ENCODE data around the gene CDKAL1. TPM values are rescaled to one million over a fixed set of nuclear protein-coding genes. Genes with fewer than 3 reads are reported as not detected.
"Not testable (repeated sequence)": the region's sequence is repeated elsewhere in the genome, so short reads cannot be mapped to it uniquely, and the experiment has no call there.

Gene CDKAL1
- total and polyA plus RNA-seq, 2 of the 13 experiments (the other 11 are each of a cell fraction or from before 2014, with no cell fraction given), result 9.5 to 27.7 TPM

DNA sequence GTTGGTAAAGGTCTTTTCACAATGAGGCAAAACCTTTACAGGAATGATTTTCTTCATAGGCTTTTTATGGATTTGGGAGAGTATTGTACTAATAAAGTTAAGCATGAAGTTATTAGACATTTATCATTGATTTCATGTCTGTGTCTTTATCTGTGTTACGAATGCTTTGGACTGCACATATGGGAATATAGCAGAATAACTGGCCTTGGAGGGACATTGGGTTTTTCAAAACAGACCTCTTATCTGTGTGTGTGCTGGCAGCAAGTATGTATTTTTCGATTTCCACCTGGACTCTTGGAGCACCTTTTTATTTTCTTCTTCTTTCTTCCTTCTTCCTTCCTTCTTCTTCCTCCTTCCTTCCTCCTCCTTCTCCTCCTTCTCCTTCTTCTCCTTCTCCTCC, 74.6 kb downstream of the CDKAL1 start:
- ATAC-seq, result no peak
- Histone ChIP-seq H3K4me2 (ENCODE audit: low read depth, low read length) (no peak overlapping the region), H3K9ac (ENCODE audit: insufficient read depth, low read depth, low read length) (no peak overlapping the region), H4K20me1 (ENCODE audit: insufficient read depth, low read length) (no peaks in the 10 kb centered on the region), H3K27me3 (ENCODE audit: control insufficient read depth in 1 of 2, insufficient read depth in 2 of 2, low read length in 2 of 2) (no peaks in the 10 kb centered on the region), H3K36me3 (replicated peaks in 1 of 2; ENCODE audit: control insufficient read depth in 1 of 2, insufficient read depth in 2 of 2, low read length in 2 of 2) (no peaks in the 10 kb centered on the region), H3K4me3 (replicated peaks in 1 of 3; ENCODE audit: insufficient read depth in 1 of 3, low read depth in 2 of 3, low read length in 3 of 3) (no peak overlapping the region), H3K4me1 (ENCODE audit: insufficient read depth, low read length) (no peaks in the 10 kb centered on the region), H3K9me3 (ENCODE audit: low read length) (no peaks in the 10 kb centered on the region), H3K27ac (ENCODE audit: extremely low read length, insufficient read depth, low read length) (no peak overlapping the region), H2AFZ (ENCODE audit: low read length) (no peak overlapping the region), H3K79me2 (ENCODE audit: insufficient read depth, low read length) (no peaks in the 10 kb centered on the region)
- DNase-seq (ENCODE audit: low spot score), result no peak
- CTCF ChIA-PET (ENCODE audit: low intra/inter-chr PET ratio, low total read pairs), result no interaction called here
- intact Hi-C loops (cut with micrococcal nuclease; ENCODE audit: unreplicated experiment) (no loop called here), in situ Hi-C loops (cut with HindIII; ENCODE audit: extremely low pct_ligation_motif_present, low pct_unique_long_range_greater_than_20kb) (no loop called here)
- WGBS (ENCODE audit: low lambda C conversion rate), result 95% methylated on average over 2 of the region's 2 CpGs
- POLR2A ChIA-PET, result no interaction called here
- FAIRE-seq, result no peak
- BruUV-seq (replicated peaks), result no TSS peak
- TF ChIP-seq FOXP1 (IDR thresholded peaks at IDR 0.05), result no peak
- TF ChIP-seq FOXP1 (CRISPR knock-in tag; IDR thresholded peaks at IDR 0.05), result no peak
- TF ChIP-seq, protein P1, sequence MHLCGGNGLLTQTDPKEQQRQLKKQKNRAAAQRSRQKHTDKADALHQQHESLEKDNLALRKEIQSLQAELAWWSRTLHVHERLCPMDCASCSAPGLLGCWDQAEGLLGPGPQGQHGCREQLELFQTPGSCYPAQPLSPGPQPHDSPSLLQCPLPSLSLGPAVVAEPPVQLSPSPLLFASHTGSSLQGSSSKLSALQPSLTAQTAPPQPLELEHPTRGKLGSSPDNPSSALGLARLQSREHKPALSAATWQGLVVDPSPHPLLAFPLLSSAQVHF (CRISPR knock-in tag; IDR thresholded peaks at IDR 0.05), result no peak
- no peak for TF ChIP-seq RARG (CRISPR knock-in tag; IDR thresholded peaks at IDR 0.05; ENCODE audit: low read depth)
- TF ChIP-seq SALL2 (CRISPR knock-in tag; IDR thresholded peaks at IDR 0.05), result no peak
- no peak for TF ChIP-seq ZNF33B (CRISPR knock-in tag; IDR thresholded peaks at IDR 0.05)
- no peak for TF ChIP-seq SOX6 (IDR thresholded peaks at IDR 0.05)
- no peak for TF ChIP-seq SOX6 (CRISPR knock-in tag; IDR thresholded peaks at IDR 0.05)
- no peak for TF ChIP-seq FOXK1 (CRISPR knock-in tag; IDR thresholded peaks at IDR 0.05; ENCODE audit: borderline replicate concordance, low read depth)
- TF ChIP-seq HIC2 (CRISPR knock-in tag; IDR thresholded peaks at IDR 0.05; ENCODE audit: low read depth), result no peak
- TF ChIP-seq NCOA2 (CRISPR knock-in tag; IDR thresholded peaks at IDR 0.05), result no peak

GRCh38 chr6:20609924-20610323, 75.7 kb downstream of the CDKAL1 start:
- intact Hi-C loops (cut with micrococcal nuclease; ENCODE audit: unreplicated experiment); H3K9ac ChIP-seq (ENCODE audit: insufficient read depth, low read depth, low read length); ATAC-seq; H3K36me3 ChIP-seq (replicated peaks in 1 of 2; ENCODE audit: control insufficient read depth in 1 of 2, insufficient read depth in 2 of 2, low read length in 2 of 2); H3K4me3 ChIP-seq (replicated peaks in 1 of 3; ENCODE audit: insufficient read depth in 1 of 3, low read depth in 2 of 3, low read length in 3 of 3); POLR2A ChIA-PET; H3K27me3 ChIP-seq (ENCODE audit: control insufficient read depth in 1 of 2, insufficient read depth in 2 of 2, low read length in 2 of 2); H3K79me2 ChIP-seq (ENCODE audit: insufficient read depth, low read length); H3K27ac ChIP-seq (ENCODE audit: extremely low read length, insufficient read depth, low read length); H2AFZ ChIP-seq (ENCODE audit: low read length); CTCF ChIA-PET (ENCODE audit: low intra/inter-chr PET ratio, low total read pairs); in situ Hi-C loops (cut with HindIII; ENCODE audit: extremely low pct_ligation_motif_present, low pct_unique_long_range_greater_than_20kb); H3K9me3 ChIP-seq (ENCODE audit: low read length); BruUV-seq (replicated peaks); H3K4me2 ChIP-seq (ENCODE audit: low read depth, low read length); H4K20me1 ChIP-seq (ENCODE audit: insufficient read depth, low read length); H3K4me1 ChIP-seq (ENCODE audit: insufficient read depth, low read length); FAIRE-seq; DNase-seq (ENCODE audit: low spot score): not testable (repeated sequence)
- 99% methylated on average over 2 of the region's 2 CpGs for WGBS (ENCODE audit: low lambda C conversion rate)
